ENCODE results near the gene F5.
"Not testable (repeated sequence)": the region's sequence is repeated elsewhere in the genome, so short reads cannot be mapped to it uniquely, and the experiment has no call there.

Gene F5

GRCh38 chr1:169508432-169509338 lies 77.6 kb downstream of the F5 start:
- DNase-seq (ENCODE audit: low spot score): no peak

GRCh38 chr1:169507413-169507812 lies 78.9 kb downstream of the F5 start:
- DNase-seq (ENCODE audit: low spot score): no peak

GRCh38 chr1:169503601-169504000 lies 82.7 kb downstream of the F5 start:
- DNase-seq (ENCODE audit: low spot score): not testable (repeated sequence)

GRCh38 chr1:169499807-169500206 lies 86.5 kb downstream of the F5 start:
- no peak for DNase-seq (ENCODE audit: low spot score)

GRCh38 chr1:169497317-169497716 lies 89.0 kb downstream of the F5 start:
- DNase-seq (ENCODE audit: low spot score): no peak

- DNase-seq (ENCODE audit: low spot score): no peak
Observed at GRCh38 chr1:169495916-169496315, 90.4 kb downstream of the F5 start.

GRCh38 chr1:169495046-169495775 lies 91.1 kb downstream of the F5 start:
- DNase-seq (ENCODE audit: low spot score): no peak

- no peak for DNase-seq (ENCODE audit: low spot score)
Observed at GRCh38 chr1:169494343-169494742, 91.9 kb downstream of the F5 start.

- DNase-seq (ENCODE audit: low spot score): no peak
Observed at GRCh38 chr1:169493251-169493650, 93.0 kb downstream of the F5 start.

- DNase-seq (ENCODE audit: low spot score): peak; percentile 17
Observed at GRCh38 chr1:169491845-169492281, 94.4 kb downstream of the F5 start.

GRCh38 chr1:169488157-169488556 lies 98.1 kb downstream of the F5 start:
- DNase-seq (ENCODE audit: low spot score): no peak

GRCh38 chr1:169487561-169487960 lies 98.7 kb downstream of the F5 start:
- DNase-seq (ENCODE audit: low spot score): no peak

GRCh38 chr1:169487133-169487532 lies 99.1 kb downstream of the F5 start:
- no peak for DNase-seq (ENCODE audit: low spot score)

- DNase-seq (ENCODE audit: low spot score): peak; percentile 61
Observed at GRCh38 chr1:169486281-169487051, 99.8 kb downstream of the F5 start.

- peak; percentile 98 for DNase-seq (ENCODE audit: low spot score)
Observed at GRCh38 chr1:169485431-169486280, 100.6 kb downstream of the F5 start, which contains the start of gene SLC19A2. SLC19A2 (minus strand) TSS chr1:169485944; CDS start chr1:169485766, 178 bp downstream.

- DNase-seq (ENCODE audit: low spot score): peak; percentile 73
Observed at GRCh38 chr1:169484683-169485430, 101.4 kb downstream of the F5 start.

GRCh38 chr1:169484101-169484500 lies 102.2 kb downstream of the F5 start:
- DNase-seq (ENCODE audit: low spot score): no peak

- no peak for DNase-seq (ENCODE audit: low spot score)
Observed at GRCh38 chr1:169483500-169483966, 102.7 kb downstream of the F5 start.

GRCh38 chr1:169479363-169480066 lies 106.8 kb downstream of the F5 start:
- no peak for DNase-seq (ENCODE audit: low spot score)
